Stomach (tissue), 9 donors: ENCODE data around the gene LTBR. TPM values are rescaled to one million over a fixed set of nuclear protein-coding genes. Genes with fewer than 3 reads are reported as not detected.
A peak's percentile ranks its signal among the peaks of the same experiment; 100 is the strongest.

Experiments used
- DNase-seq, 2 donors: peaks; one replicate each; pipeline versions ENCODE4 v3.0.0 to v3.0.0-alpha.2; 2013 to 2019
- H3K27ac ChIP-seq, 5 donors: fragments of 200-600 bp in 4 of 5; sonication (generic) in 4 of 5; one replicate each; pipeline ENCODE4 v1.5.1; 2013 to 2019; ENCODE audit warnings: mild to moderate bottlenecking in 1 of 5, moderate library complexity in 1 of 5
- H3K27me3 ChIP-seq, 3 donors: fragments of 200-600 bp; sonication (generic); one replicate each; pipeline ENCODE4 v1.5.1; 2017 to 2019; ENCODE audit warnings: mixed run types in 1 of 3
- H3K36me3 ChIP-seq, 4 donors: fragments of 200-600 bp; sonication (generic); 1 replicate in 3 of 4; 2 replicates in 1 of 4; pipeline ENCODE4 v1.5.1; 2016 to 2019
- H3K4me1 ChIP-seq, 4 donors: fragments of 200-600 bp; sonication (generic); one replicate each; pipeline ENCODE4 v1.5.1; 2016 to 2019
- H3K4me3 ChIP-seq, 4 donors: fragments of 200-600 bp; sonication (generic) in 3 of 4; one replicate each; pipeline ENCODE4 v1.5.1; 2016 to 2019; ENCODE audit warnings: mild to moderate bottlenecking in 1 of 4
- H3K9me3 ChIP-seq, 4 donors: fragments of 200-600 bp; sonication (generic); one replicate each; pipeline ENCODE4 v1.5.1; 2016 to 2019
- EP300 ChIP-seq: sonication (generic); formaldehyde crosslinking; IDR thresholded peaks from one replicate; pipeline ENCODE4 v1.6.1; 2017; ENCODE audit warnings: antibody characterized with exemption
- POLR2A ChIP-seq, 4 donors: fragments of 450-650 bp; IDR thresholded peaks; one replicate each; pipeline ENCODE4 v1.6.1; 2016; ENCODE audit warnings: antibody characterized with exemption in 4 of 4, control low read depth in 2 of 4, mild to moderate bottlenecking in 1 of 4, moderate library complexity in 1 of 4
- POLR2AphosphoS5 ChIP-seq, 3 donors: sonication (generic); formaldehyde crosslinking; IDR thresholded peaks; one replicate each; pipeline ENCODE4 v1.6.1; 2016; ENCODE audit warnings: antibody characterized with exemption in 3 of 3
- WGBS, 5 donors: extraction: QIAGEN DNeasy Blood & Tissue Kit in 3 of 5; methylation state at CpG; one replicate each; pipeline versions ENCODE4 v1.1.5 to v1.1.7; 2013 to 2018; 5-methylcytosine and 5-hydroxymethylcytosine counted together
- intact Hi-C: fragments of 100-400 bp; cut with DNase I; formaldehyde crosslinking; loops from one replicate; pipeline ENCODE4 v1.15.1; 2023; ENCODE audit warnings: low total_unique reads
- polyA plus RNA-seq, 3 donors: library from polyadenylated mRNA; stranded (reverse); fragments of 200-250 nt; gene quantifications; one replicate each; pipeline ENCODE4 v1.2.3, GENCODE V29; 2013
- total RNA-seq, 5 donors: library from RNA; depleted of rRNA; stranded (reverse); fragments of >200 nt; gene quantifications; one replicate each; pipeline versions ENCODE4 v1.1.0 to v1.2.3, GENCODE V29; 2014 to 2016
- TF ChIP-seq, protein P1 (sequence below), 7 experiments: fragments of 450-650 bp in 4 of 7; fragments of 200-600 bp in 3 of 7; sonication (generic) in 3 of 7; IDR thresholded peaks; one replicate each; pipeline ENCODE4 v1.5.1; 2016 to 2019; ENCODE audit warnings: antibody characterized with exemption in 7 of 7, control low read depth in 2 of 7, mild to moderate bottlenecking in 1 of 7
- donor health status: healthy with polysubstance abuse.
- donor health status: Bipolar disorder and iron deficiency.
- donor health status: healthy.

The LTBR gene
- total and polyA plus RNA-seq, 8 donors: 27.5 to 471 (median 62.3) TPM

DNA sequence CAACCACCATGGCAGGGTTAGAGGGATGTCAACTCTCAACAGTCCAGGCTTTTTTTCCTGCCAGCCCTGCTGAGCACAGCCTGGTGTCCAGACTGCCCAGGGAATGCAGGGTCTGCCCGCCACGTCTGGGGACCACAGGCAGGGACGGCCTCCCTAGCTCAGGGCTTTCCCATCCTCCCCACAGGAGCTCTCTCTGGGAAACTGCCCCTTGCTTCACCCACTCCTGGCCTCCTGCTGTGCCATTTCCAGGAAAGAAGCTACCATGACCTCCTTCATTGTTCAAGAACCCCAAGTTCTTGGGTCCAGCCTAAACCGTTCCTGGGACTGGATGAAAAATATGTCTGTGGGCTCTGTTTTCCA lies 13.4 kb upstream of the LTBR start:
- Histone ChIP-seq H3K27ac (peak overlapping the region; percentile 14 to 95 (median 92)), H3K27me3 (no peaks in the 10 kb centered on the region), H3K36me3 (no peaks in the 10 kb centered on the region), H3K4me3 (peak overlapping the region in 2 of 4 donors; percentile 13 to 52), H3K4me1 (peaks cover 21 to 61% (median 35%) of the 10 kb centered on the region in 4 donors), H3K9me3 (no peaks in the 10 kb centered on the region)
- intact Hi-C loops: no loop called here
- DNase-seq: no peak
- no peak for TF ChIP-seq POLR2A (IDR thresholded peaks at IDR 0.05)
- TF ChIP-seq EP300: no peak
- TF ChIP-seq, protein P1, sequence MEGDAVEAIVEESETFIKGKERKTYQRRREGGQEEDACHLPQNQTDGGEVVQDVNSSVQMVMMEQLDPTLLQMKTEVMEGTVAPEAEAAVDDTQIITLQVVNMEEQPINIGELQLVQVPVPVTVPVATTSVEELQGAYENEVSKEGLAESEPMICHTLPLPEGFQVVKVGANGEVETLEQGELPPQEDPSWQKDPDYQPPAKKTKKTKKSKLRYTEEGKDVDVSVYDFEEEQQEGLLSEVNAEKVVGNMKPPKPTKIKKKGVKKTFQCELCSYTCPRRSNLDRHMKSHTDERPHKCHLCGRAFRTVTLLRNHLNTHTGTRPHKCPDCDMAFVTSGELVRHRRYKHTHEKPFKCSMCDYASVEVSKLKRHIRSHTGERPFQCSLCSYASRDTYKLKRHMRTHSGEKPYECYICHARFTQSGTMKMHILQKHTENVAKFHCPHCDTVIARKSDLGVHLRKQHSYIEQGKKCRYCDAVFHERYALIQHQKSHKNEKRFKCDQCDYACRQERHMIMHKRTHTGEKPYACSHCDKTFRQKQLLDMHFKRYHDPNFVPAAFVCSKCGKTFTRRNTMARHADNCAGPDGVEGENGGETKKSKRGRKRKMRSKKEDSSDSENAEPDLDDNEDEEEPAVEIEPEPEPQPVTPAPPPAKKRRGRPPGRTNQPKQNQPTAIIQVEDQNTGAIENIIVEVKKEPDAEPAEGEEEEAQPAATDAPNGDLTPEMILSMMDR (IDR thresholded peaks at IDR 0.05): no peak
- TF ChIP-seq POLR2AphosphoS5 (IDR thresholded peaks at IDR 0.05): no peak
- 58 to 88% (median 78%) methylated on average over 4 of the region's 4 CpGs for WGBS, 5 donors

DNA sequence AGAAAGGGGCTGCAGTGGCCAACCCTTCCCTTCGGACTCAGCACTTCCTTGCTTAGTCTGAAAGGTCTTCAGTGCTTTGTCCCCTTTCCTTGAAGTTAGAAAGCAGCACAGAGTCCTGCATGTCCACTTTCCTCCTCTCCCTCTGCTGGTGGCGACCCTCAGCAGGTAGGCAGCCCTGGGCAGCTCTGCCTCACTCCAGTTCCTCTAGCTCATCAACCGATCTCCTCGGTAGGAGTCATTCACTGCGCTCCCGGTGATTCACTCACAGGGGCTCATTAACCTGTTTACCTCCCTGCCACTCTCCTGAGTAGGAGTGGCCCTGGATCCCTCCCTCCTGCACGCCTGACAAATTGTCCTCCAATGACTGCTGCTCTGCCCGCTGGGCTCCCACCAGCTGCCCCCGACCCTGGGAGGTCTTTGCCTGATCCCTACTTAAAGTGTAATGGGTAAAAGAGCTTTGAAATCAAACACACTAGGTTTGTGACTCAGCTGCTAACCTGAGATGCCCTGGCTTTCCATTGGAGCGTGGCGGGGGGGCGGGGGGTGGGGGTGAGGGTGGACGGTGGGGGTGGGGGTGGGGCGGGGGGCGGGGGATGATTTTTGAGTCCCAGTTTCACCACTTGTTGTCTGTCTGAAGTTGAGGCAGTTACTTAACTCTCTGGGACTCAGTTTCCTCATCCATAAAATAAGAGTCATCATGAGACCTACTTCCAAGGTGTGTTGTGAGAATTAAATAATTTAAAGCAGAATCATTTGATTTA lies 12.8 kb upstream of the LTBR start:
- 25 to 40% (median 29%) methylated on average over 13 to 15 of the region's 15 CpGs for WGBS, 5 donors
- Histone ChIP-seq H3K9me3 (no peaks in the 10 kb centered on the region), H3K36me3 (no peaks in the 10 kb centered on the region), H3K4me1 (peaks cover 28 to 67% (median 42%) of the 10 kb centered on the region in 4 donors), H3K4me3 (peak overlapping the region in 3 of 4 donors; percentile 13 to 52 (median 48)), H3K27me3 (no peaks in the 10 kb centered on the region), H3K27ac (peak overlapping the region; percentile 14 to 95 (median 92))
- intact Hi-C loops: no loop called here
- DNase-seq: peak; percentile 66 to 91
- TF ChIP-seq EP300 (no peak), POLR2AphosphoS5 (IDR thresholded peaks at IDR 0.05) (peak in 2 of 3 donors; percentile 43 to 65)

DNA sequence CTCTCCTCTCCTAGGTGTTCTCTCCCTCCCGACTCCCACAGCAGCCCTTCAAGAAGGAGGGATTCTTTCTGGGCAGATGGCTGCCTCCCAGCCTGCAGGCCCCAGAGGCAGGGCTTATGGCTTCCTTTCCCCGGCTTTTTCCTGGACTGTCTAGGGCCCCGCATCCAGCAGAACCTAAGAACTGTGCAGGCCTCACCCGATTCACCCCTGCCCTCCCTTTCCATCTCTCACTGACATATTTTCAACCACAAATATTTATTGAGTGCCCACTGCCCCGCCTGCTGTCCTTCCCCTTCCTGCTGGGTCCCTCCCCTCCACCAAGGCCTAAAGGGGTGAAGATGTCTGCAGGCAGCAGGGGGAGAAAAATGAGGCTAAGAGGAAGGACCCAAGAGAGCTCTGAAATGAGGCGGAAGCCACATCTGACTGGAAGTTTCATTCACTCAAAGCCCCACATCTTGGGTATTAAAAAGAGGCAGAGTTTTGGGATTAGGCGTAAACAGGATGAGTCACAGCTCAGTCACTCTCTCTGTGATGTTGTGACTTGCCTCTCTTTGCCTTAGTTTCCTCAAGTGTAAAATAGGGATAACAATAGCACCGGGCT lies 11.5 kb upstream of the LTBR start:
- Histone ChIP-seq H3K4me3 (peak overlapping the region; percentile 37 to 52 (median 49)), H3K36me3 (no peaks in the 10 kb centered on the region), H3K4me1 (peaks cover 41 to 76% (median 53%) of the 10 kb centered on the region in 4 donors), H3K27me3 (no peaks in the 10 kb centered on the region), H3K9me3 (no peaks in the 10 kb centered on the region), H3K27ac (peak overlapping the region; percentile 89 to 96 (median 95))
- 10 to 26% (median 22%) methylated on average over 8 of the region's 8 CpGs for WGBS, 5 donors
- TF ChIP-seq EP300 (no peak), POLR2A (IDR thresholded peaks at IDR 0.05) (no peak), POLR2AphosphoS5 (IDR thresholded peaks at IDR 0.05) (peak in 1 of 3 donors; percentile 7)
- TF ChIP-seq, protein P1 (IDR thresholded peaks at IDR 0.05): no peak
- DNase-seq: peak; percentile 45 to 74
- intact Hi-C loops: no loop called here

DNA sequence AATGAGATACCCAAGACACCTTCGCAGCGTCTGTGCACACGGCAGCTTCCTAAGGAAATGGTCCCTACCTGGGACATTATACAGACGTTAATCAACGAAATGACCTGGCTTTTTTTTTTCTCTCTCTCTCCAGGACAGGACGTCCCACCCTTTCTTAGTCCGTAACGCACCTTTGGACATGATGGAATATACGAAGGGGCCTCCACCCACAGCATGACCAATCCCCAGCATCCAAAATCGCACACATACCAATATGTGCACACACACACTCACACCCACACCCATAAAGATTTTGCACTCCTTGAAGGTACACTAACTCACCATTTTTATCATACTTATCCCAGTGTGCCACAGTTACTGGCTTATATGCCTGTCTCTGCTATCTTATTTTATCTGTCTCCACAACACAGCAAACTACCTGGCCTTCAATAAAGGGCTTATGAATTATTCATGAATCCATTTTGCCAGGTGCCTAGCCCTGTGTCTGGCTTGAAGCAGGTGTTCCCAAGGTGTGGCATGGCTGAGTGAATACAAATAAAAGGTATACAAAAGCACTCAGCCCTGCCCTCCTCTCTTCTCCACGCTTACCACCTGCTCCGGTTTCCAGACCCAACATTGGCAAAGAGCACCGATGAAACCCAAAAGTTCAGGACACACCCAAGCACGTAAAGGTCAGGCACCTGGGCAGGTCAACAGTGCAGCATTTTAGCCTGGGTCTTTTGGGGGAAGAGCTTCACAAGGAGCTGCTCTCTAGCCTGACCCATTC lies 10.8 kb upstream of the LTBR start:
- peak overlapping the region; percentile 89 to 96 (median 95) for H3K27ac ChIP-seq
- no peaks in the 10 kb centered on the region for H3K9me3 ChIP-seq
- TF ChIP-seq POLR2AphosphoS5 (IDR thresholded peaks at IDR 0.05) (peak in 1 of 3 donors; percentile 22), EP300 (no peak)
- peak; percentile 44 to 57 for DNase-seq
- H3K4me3 ChIP-seq: peak overlapping the region; percentile 37 to 52 (median 49)
- H3K27me3 ChIP-seq: no peaks in the 10 kb centered on the region
- 35 to 53% (median 39%) methylated on average over 14 of the region's 14 CpGs for WGBS, 5 donors
- no peaks in the 10 kb centered on the region for H3K36me3 ChIP-seq
- peaks cover 45 to 76% (median 60%) of the 10 kb centered on the region in 4 donors for H3K4me1 ChIP-seq
- intact Hi-C loops: no loop called here
